IMR-90 (cell line): ENCODE results near the gene B4GALT1. TPM values are rescaled to one million over a fixed set of nuclear protein-coding genes. Genes with fewer than 3 reads are reported as not detected.
A peak's percentile ranks its signal among the peaks of the same experiment; 100 is the strongest.

Experiments
- ATAC-seq: fragments of 200-7000 bp; cut with Tn5 transposase; 2 replicates; pipeline ENCODE4 v1.9.1; 2020; ENCODE audit warnings: low read depth, mild to moderate bottlenecking, moderate library complexity
- BruUV-seq: library from RNA; stranded (reverse); fragments of 400-500 nt; replicated peaks from 2 replicates; lab custom pipeline; 2021; lab: Mats Ljungman, UMichigan
- CTCF ChIA-PET: fragments of 300-600 bp; formaldehyde crosslinking; extraction: SDS; loops from one replicate; lab custom pipeline; 2021; ENCODE audit warnings: antibody characterized with exemption; lab: Yijun Ruan, JAX
- POLR2A ChIA-PET: fragments of 300-600 bp; sonication (Branson Sonifier 250); formaldehyde crosslinking; loops from one replicate; lab custom pipeline; 2022; ENCODE audit warnings: antibody characterized with exemption; ENCODE audit not compliant: unreplicated experiment; lab: Charles Lee
- DNase-seq: peaks from one replicate; pipeline ENCODE4 v3.0.0; 2013
- H2AFZ ChIP-seq: replicated peaks from 2 replicates; pipeline ENCODE3; 2013; ENCODE audit warnings: low read length, mild to moderate bottlenecking; ENCODE audit not compliant: poor library complexity
- H2AK5ac ChIP-seq: 2 replicates; pipeline ENCODE4 v1.6.1; 2013; ENCODE audit warnings: low read depth, low read length, inconsistent platforms
- H2AK9ac ChIP-seq: replicated peaks from 2 replicates; pipeline ENCODE3; 2013; ENCODE audit warnings: mild to moderate bottlenecking, low read depth, low read length, moderate library complexity; ENCODE audit not compliant: poor library complexity
- H2BK120ac ChIP-seq: 2 replicates; pipeline ENCODE4 v1.6.1; 2013; ENCODE audit warnings: low read depth, low read length, inconsistent platforms
- H2BK15ac ChIP-seq: 3 replicates; pipeline ENCODE4 v1.6.1; 2013; ENCODE audit warnings: low read depth, low read length, inconsistent platforms
- H2BK20ac ChIP-seq: 2 replicates; pipeline ENCODE4 v1.6.1; 2013; ENCODE audit warnings: low read depth, mild to moderate bottlenecking, inconsistent platforms, low read length, moderate library complexity
- H2BK5ac ChIP-seq: 2 replicates; pipeline ENCODE4 v1.6.1; 2013; ENCODE audit warnings: mild to moderate bottlenecking, low read depth, low read length, inconsistent platforms; ENCODE audit not compliant: poor library complexity, severe bottlenecking
- H3K14ac ChIP-seq: replicated peaks from 2 replicates; pipeline ENCODE4 v1.6.1; 2013; ENCODE audit warnings: low read depth, low read length, inconsistent platforms
- H3K18ac ChIP-seq: 2 replicates; pipeline ENCODE4 v1.6.1; 2013; ENCODE audit warnings: low read depth, low read length, control low read depth
- H3K23ac ChIP-seq: 2 replicates; pipeline ENCODE4 v1.6.1; 2013; ENCODE audit warnings: low read depth, low read length, inconsistent platforms
- H3K27ac ChIP-seq: 2 replicates; pipeline ENCODE4 v1.5.1; 2013; ENCODE audit warnings: mild to moderate bottlenecking, control low read depth, low read length; ENCODE audit not compliant: insufficient read depth
- H3K27me3 ChIP-seq: 2 replicates; pipeline ENCODE4 v1.6.1; 2013; ENCODE audit warnings: low read length; ENCODE audit not compliant: control insufficient read depth, insufficient read depth
- H3K36me3 ChIP-seq: 2 replicates; pipeline ENCODE4 v1.6.1; 2013; ENCODE audit warnings: low read length, mixed read lengths; ENCODE audit not compliant: control insufficient read depth, insufficient read depth
- H3K4ac ChIP-seq: 2 replicates; pipeline ENCODE4 v1.6.1; 2013; ENCODE audit warnings: low read depth, low read length, inconsistent platforms
- H3K4me1 ChIP-seq: 2 replicates; pipeline ENCODE4 v1.6.1; 2013; ENCODE audit warnings: low read length, mixed read lengths; ENCODE audit not compliant: control insufficient read depth, insufficient read depth
- H3K4me2 ChIP-seq: 2 replicates; pipeline ENCODE4 v1.6.1; 2013; ENCODE audit warnings: low read depth, mild to moderate bottlenecking, control low read depth, low read length, moderate library complexity
- H3K4me3 ChIP-seq: 2 replicates; pipeline ENCODE4 v1.5.1; 2013; ENCODE audit warnings: low read depth, mild to moderate bottlenecking, control low read depth, low read length, moderate library complexity; ENCODE audit not compliant: insufficient read depth
- H3K56ac ChIP-seq: 2 replicates; pipeline ENCODE4 v1.6.1; 2013; ENCODE audit warnings: low read length, inconsistent platforms; ENCODE audit not compliant: insufficient read depth; ENCODE audit errors: extremely low read depth
- H3K79me1 ChIP-seq, 2 experiments: 2 replicates each; pipeline ENCODE4 v1.6.1; 2013; ENCODE audit warnings: low read length in 2 of 2, inconsistent platforms in 1 of 2, low read depth in 1 of 2
- H3K9ac ChIP-seq: 2 replicates; pipeline ENCODE4 v1.6.1; 2013; ENCODE audit warnings: low read depth, low read length, control low read depth
- H3K9me1 ChIP-seq: 2 replicates; pipeline ENCODE4 v1.6.1; 2013; ENCODE audit warnings: low read length, inconsistent platforms; ENCODE audit not compliant: insufficient read depth
- H3K9me3 ChIP-seq: 2 replicates; pipeline ENCODE4 v1.6.1; 2013; ENCODE audit warnings: low read length; ENCODE audit not compliant: control insufficient read depth, insufficient read depth
- H4K20me1 ChIP-seq: 2 replicates; pipeline ENCODE4 v1.6.1; 2013; ENCODE audit warnings: low read length, inconsistent platforms; ENCODE audit not compliant: insufficient read depth
- H4K5ac ChIP-seq: 2 replicates; pipeline ENCODE4 v1.6.1; 2013; ENCODE audit warnings: mild to moderate bottlenecking, low read depth, low read length, control low read depth
- H4K8ac ChIP-seq, 2 experiments: 2 replicates each; pipeline ENCODE4 v1.6.1; 2013; ENCODE audit warnings: low read depth in 2 of 2, low read length in 2 of 2, control low read depth in 1 of 2, inconsistent platforms in 1 of 2
- H4K91ac ChIP-seq: 2 replicates; pipeline ENCODE4 v1.6.1; 2013; ENCODE audit warnings: low read depth, low read length, inconsistent platforms; ENCODE audit not compliant: insufficient read depth
- BHLHE40 ChIP-seq: fragments of 150-350 bp; IDR thresholded peaks from 2 replicates; pipeline ENCODE4 v1.6.1; 2016; ENCODE audit warnings: mild to moderate bottlenecking, low read depth, low read length
- RAD21 ChIP-seq: IDR thresholded peaks from 2 replicates; pipeline ENCODE4 v1.6.1; 2012; ENCODE audit warnings: low read length, improper control_type of control experiment
- SMC3 ChIP-seq: fragments of 150-350 bp; IDR thresholded peaks from 2 replicates; pipeline ENCODE4 v1.6.1; 2016; ENCODE audit warnings: low read depth, mild to moderate bottlenecking, antibody characterized with exemption, low read length, moderate library complexity
- WGBS, 2 experiments: methylation state at CpG; one replicate each; pipeline versions ENCODE4 v1.1.5 to v1.1.7; 2013; ENCODE audit warnings: missing lambda C conversion rate in 2 of 2; ENCODE audit not compliant: insufficient read length in 1 of 2; ENCODE audit errors: extremely low coverage in 2 of 2; 5-methylcytosine and 5-hydroxymethylcytosine counted together
- dilution Hi-C: fragments of 300-500 bp; cut with HindIII; formaldehyde crosslinking; loops from one replicate; pipeline ENCODE4 v1.14.3; 2018; ENCODE audit warnings: low sequenced_read_pairs; ENCODE audit not compliant: unreplicated experiment
- in situ Hi-C: fragments of 300-500 bp; cut with MboI; formaldehyde crosslinking; loops from 3 replicates; pipeline ENCODE4 v1.14.3; 2019; ENCODE audit warnings: low sequenced_read_pairs, inconsistent platforms, mixed read lengths
- intact Hi-C: fragments of 100-400 bp; cut with micrococcal nuclease; formaldehyde crosslinking; loops from 2 replicates; pipeline ENCODE4 v1.10.0; 2022
- polyA plus RNA-seq, 3 experiments: library from polyadenylated mRNA; depleted of rRNA; stranded (reverse); fragments of >200 nt; gene quantifications; 2 replicates each; pipeline ENCODE4 v1.2.3, GENCODE V29; 2012; ENCODE audit warnings: low replicate concordance in 1 of 3
- total RNA-seq: library from RNA; depleted of rRNA; stranded (reverse); fragments of >200 nt; gene quantifications from 2 replicates; pipeline ENCODE4 v1.2.3, GENCODE V29; 2012
- TF ChIP-seq, protein P1 (sequence below): conservative IDR thresholded peaks from 2 replicates; pipeline ENCODE4 v1.5.1; 2012; ENCODE audit warnings: mild to moderate bottlenecking, low read depth, low read length, improper control_type of control experiment

B4GALT1 gene
- total and polyA plus RNA-seq, 2 of the 4 experiments (the other 2 are of a cell fraction), result 8.8 to 37.8 TPM

DNA sequence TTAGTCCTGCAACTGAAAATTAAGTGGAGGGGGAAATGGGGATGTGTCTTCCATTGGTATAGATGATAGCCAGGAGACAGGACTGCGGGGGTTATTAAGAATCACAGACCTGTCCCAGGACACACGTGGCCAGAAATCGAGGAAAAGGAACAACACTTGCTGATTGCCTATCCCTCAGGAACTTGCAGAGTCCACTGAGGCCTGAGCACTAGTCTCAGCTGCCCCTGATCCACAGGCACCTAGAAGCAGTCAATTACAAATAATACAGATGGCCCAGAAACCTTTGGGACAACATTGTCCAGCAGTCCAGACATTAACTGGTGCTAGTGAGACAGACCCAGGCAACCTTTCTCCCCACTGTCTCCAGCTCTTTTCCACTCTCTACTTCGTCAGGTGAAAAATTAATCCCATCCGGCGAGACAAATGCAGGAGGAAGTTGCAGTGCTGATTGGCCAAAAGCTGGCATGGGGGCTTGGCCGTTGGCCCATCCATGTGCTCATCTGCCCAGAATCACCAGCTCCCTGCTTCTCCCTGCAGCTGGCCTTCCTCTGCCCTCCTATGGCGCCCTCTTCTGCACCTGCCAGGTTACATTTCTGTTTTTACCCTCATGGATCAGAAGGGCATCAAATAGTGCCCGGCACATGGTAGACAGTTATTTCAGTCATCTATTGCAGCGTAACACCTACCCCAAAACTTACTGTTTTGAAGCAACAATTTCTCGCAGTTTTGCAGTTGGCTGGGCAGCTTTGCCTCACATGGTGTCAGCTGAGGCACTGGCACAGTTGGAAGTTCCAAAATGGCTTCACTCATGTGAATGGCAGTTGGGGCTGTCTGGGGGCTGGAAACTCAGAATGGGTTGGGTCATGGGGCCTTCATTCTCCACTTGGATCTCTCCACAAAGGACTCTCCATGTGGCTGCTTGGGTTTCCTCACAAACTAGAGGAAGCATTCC is 3.6 kb upstream of the B4GALT1 start:
- no peak overlapping the region for H4K91ac ChIP-seq
- no peak overlapping the region for H2BK5ac ChIP-seq
- H3K56ac ChIP-seq, result no peak overlapping the region
- TF ChIP-seq SMC3, result peak; percentile 35; the same call in 1 of the 2 replicates
- TF ChIP-seq, protein P1, sequence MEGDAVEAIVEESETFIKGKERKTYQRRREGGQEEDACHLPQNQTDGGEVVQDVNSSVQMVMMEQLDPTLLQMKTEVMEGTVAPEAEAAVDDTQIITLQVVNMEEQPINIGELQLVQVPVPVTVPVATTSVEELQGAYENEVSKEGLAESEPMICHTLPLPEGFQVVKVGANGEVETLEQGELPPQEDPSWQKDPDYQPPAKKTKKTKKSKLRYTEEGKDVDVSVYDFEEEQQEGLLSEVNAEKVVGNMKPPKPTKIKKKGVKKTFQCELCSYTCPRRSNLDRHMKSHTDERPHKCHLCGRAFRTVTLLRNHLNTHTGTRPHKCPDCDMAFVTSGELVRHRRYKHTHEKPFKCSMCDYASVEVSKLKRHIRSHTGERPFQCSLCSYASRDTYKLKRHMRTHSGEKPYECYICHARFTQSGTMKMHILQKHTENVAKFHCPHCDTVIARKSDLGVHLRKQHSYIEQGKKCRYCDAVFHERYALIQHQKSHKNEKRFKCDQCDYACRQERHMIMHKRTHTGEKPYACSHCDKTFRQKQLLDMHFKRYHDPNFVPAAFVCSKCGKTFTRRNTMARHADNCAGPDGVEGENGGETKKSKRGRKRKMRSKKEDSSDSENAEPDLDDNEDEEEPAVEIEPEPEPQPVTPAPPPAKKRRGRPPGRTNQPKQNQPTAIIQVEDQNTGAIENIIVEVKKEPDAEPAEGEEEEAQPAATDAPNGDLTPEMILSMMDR, result peak; percentile 39
- TF ChIP-seq BHLHE40, result no peak
- TF ChIP-seq RAD21, result peak; percentile 57
- H3K4me1 ChIP-seq, result peaks cover 14% of the 10 kb centered on the region
- in situ Hi-C loops, result no loop called here
- H3K9ac ChIP-seq, result no peak overlapping the region
- H3K23ac ChIP-seq, result no peak overlapping the region
- H2BK15ac ChIP-seq, result no peak overlapping the region
- no peak overlapping the region for H2BK120ac ChIP-seq
- H4K20me1 ChIP-seq, result 0 out of 2 replicates have a peak, but pooled peaks cover under 1% of the 10 kb centered on the region
- 76% methylated on average over 7 of the region's 11 CpGs; no CpG with 5 or more reads in 1 of the 2 experiments for WGBS, 2 experiments
- H3K27me3 ChIP-seq, result no peaks in the 10 kb centered on the region
- ATAC-seq, result no peak
- H2BK20ac ChIP-seq, result no peak overlapping the region
- dilution Hi-C loops, result no loop called here
- no peak overlapping the region for H2AK9ac ChIP-seq
- no peak overlapping the region for H4K8ac ChIP-seq
- no peak for DNase-seq
- peaks cover 0 to 14% of the 10 kb centered on the region in 2 experiments; a peak in 2 of 4 replicates for H3K79me1 ChIP-seq
- H3K27ac ChIP-seq, result no peak overlapping the region
- peaks cover 4% of the 10 kb centered on the region; the same call in 1 of the 2 replicates for H3K9me1 ChIP-seq
- no peak overlapping the region for H3K14ac ChIP-seq
- no TSS peak for BruUV-seq
- H3K9me3 ChIP-seq, result no peaks in the 10 kb centered on the region
- H3K4me2 ChIP-seq, result no peak overlapping the region
- no peak overlapping the region for H2AK5ac ChIP-seq
- ChIA-PET CTCF (interaction anchor here (0.8 to 1.3 kb wide), 3 partner anchors 41 to 56 kb away, joined by 3 read pairs; no protein-coding TSS in a partner anchor), POLR2A (no interaction called here)
- H3K36me3 ChIP-seq, result no peaks in the 10 kb centered on the region
- no peak overlapping the region for H3K4me3 ChIP-seq
- intact Hi-C loops, result no loop called here
- no peak overlapping the region for H3K4ac ChIP-seq
- H2AFZ ChIP-seq, result no peak overlapping the region
- no peak overlapping the region for H3K18ac ChIP-seq
- H4K5ac ChIP-seq, result no peak overlapping the region
